Measurements from ENCODE around the gene FAM193A. TPM values are rescaled to one million over a fixed set of nuclear protein-coding genes. Genes with fewer than 3 reads are reported as not detected.
"Not testable (repeated sequence)": the region's sequence is repeated elsewhere in the genome, so short reads cannot be mapped to it uniquely, and the experiment has no call there.

Gene FAM193A
- total and polyA plus RNA-seq, 12 donors = 7.5 to 20.6 (median 15.9) TPM

- TF ChIP-seq, protein P1, sequence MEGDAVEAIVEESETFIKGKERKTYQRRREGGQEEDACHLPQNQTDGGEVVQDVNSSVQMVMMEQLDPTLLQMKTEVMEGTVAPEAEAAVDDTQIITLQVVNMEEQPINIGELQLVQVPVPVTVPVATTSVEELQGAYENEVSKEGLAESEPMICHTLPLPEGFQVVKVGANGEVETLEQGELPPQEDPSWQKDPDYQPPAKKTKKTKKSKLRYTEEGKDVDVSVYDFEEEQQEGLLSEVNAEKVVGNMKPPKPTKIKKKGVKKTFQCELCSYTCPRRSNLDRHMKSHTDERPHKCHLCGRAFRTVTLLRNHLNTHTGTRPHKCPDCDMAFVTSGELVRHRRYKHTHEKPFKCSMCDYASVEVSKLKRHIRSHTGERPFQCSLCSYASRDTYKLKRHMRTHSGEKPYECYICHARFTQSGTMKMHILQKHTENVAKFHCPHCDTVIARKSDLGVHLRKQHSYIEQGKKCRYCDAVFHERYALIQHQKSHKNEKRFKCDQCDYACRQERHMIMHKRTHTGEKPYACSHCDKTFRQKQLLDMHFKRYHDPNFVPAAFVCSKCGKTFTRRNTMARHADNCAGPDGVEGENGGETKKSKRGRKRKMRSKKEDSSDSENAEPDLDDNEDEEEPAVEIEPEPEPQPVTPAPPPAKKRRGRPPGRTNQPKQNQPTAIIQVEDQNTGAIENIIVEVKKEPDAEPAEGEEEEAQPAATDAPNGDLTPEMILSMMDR (IDR thresholded peaks at IDR 0.05) = no peak
- Histone ChIP-seq H3K27ac (no peak overlapping the region), H3K27me3 (no peaks in the 10 kb centered on the region), H3K4me1 (peaks cover 0 to 24% (median 11%) of the 10 kb centered on the region in 9 donors), H3K9me3 (no peaks in the 10 kb centered on the region), H3K36me3 (peaks cover 0 to 86% (median 43%) of the 10 kb centered on the region in 9 donors), H3K4me3 (no peak overlapping the region)
- DNase-seq = no peak
- intact Hi-C loops (cut with DNase I) = no loop called here
- ATAC-seq = no peak
- WGBS, 2 donors = 72 to 75% methylated on average over 10 of the region's 10 CpGs
These were observed 134.9 kb downstream of the FAM193A start for GRCh38 chr4:2671267-2671895.

DNA sequence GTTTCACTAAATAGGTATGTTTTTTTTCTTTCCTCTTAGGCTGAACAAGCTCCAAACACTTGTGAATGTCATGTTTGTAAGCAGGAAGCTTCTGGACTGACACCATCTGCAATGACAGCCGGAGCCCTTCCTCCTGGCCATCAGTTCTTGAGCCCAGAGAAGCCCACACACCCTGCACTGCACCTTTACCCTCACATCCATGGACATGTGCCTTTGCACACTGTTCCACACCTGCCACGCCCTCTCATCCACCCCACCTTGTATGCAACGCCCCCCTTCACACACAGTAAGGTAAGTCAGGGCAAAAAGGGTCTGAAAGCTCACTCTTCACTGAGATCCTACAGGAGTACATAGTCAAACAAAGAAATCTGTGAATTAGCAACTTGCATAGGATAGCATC, 135.6 kb downstream of the FAM193A start:
- H3K27ac ChIP-seq = no peak overlapping the region
- ATAC-seq = no peak
- no peak for DNase-seq
- 85 to 97% methylated on average over 3 of the region's 3 CpGs for WGBS, 2 donors
- H3K36me3 ChIP-seq = peaks cover 0 to 93% (median 43%) of the 10 kb centered on the region in 9 donors
- TF ChIP-seq, protein P1 (IDR thresholded peaks at IDR 0.05) = no peak
- H3K27me3 ChIP-seq = no peaks in the 10 kb centered on the region
- no peak overlapping the region for H3K4me3 ChIP-seq
- intact Hi-C loops (cut with DNase I) = no loop called here
- H3K4me1 ChIP-seq = peaks cover 0 to 24% (median 8%) of the 10 kb centered on the region in 9 donors
- no peaks in the 10 kb centered on the region for H3K9me3 ChIP-seq

- Histone ChIP-seq H3K9me3 (no peaks in the 10 kb centered on the region), H3K27me3 (no peaks in the 10 kb centered on the region), H3K36me3 (peaks cover 0 to 99% (median 43%) of the 10 kb centered on the region in 9 donors), H3K27ac (no peak overlapping the region), H3K4me3 (no peak overlapping the region), H3K4me1 (peaks cover 0 to 24% (median 5%) of the 10 kb centered on the region in 9 donors)
- TF ChIP-seq, protein P1 (IDR thresholded peaks at IDR 0.05) = no peak
- ATAC-seq = no peak
- WGBS, 2 donors = 73 to 83% methylated on average over 2 of the region's 2 CpGs
- intact Hi-C loops (cut with DNase I) = no loop called here
- DNase-seq = no peak
These were observed 136.3 kb downstream of the FAM193A start for GRCh38 chr4:2672700-2673099.

DNA sequence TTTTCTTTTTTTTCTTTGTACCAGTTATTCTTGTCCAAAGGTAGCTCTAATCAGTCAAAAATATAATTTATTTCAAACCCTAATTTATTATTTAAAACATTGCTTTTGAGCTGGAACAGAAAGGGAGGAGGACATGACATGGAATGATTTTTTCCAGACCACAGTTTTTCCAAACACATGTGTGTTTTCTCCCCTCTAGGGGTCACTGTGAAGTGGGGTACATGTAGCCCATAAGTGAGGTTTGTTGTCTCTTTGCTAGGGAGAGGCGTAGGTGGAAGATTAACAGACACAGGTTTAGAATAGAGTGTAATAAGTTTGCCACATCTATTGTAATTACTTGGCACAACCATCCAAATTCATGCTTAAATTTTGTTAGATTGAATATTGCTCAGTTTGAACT, 136.7 kb downstream of the FAM193A start:
- intact Hi-C loops (cut with DNase I) = no loop called here
- peaks cover 0 to 24% (median 5%) of the 10 kb centered on the region in 9 donors for H3K4me1 ChIP-seq
- TF ChIP-seq, protein P1 (IDR thresholded peaks at IDR 0.05) = peak in 7 of 9 donors; percentile 15 to 39 (median 21)
- H3K9me3 ChIP-seq = no peaks in the 10 kb centered on the region
- ATAC-seq = no peak
- no peak overlapping the region for H3K4me3 ChIP-seq
- 76 to 85% methylated on average over 1 of the region's 1 CpG for WGBS, 2 donors
- H3K27me3 ChIP-seq = no peaks in the 10 kb centered on the region
- H3K36me3 ChIP-seq = peaks cover 0 to 99% (median 48%) of the 10 kb centered on the region in 9 donors
- DNase-seq = no peak
- no peak overlapping the region for H3K27ac ChIP-seq

GRCh38 chr4:2679762-2680161, 143.3 kb downstream of the FAM193A start:
- H3K4me1 ChIP-seq; DNase-seq; H3K9me3 ChIP-seq; H3K4me3 ChIP-seq; H3K27ac ChIP-seq; H3K27me3 ChIP-seq; intact Hi-C loops (cut with DNase I); ATAC-seq: not testable (repeated sequence)
- 96% methylated on average over 6 of the region's 6 CpGs for WGBS, 2 donors
- H3K36me3 ChIP-seq = peaks cover 0 to 91% (median 27%) of the 10 kb centered on the region in 9 donors

Data from heart right ventricle (tissue), 16 donors.